Ecto neural progenitor cell (in vitro differentiated cells): Measurements from ENCODE around the gene HMCN1.
"Not testable (repeated sequence)": the region's sequence is repeated elsewhere in the genome, so short reads cannot be mapped to it uniquely, and the experiment has no call there.

Source experiments
- DNase-seq: peaks from one replicate; pipeline ENCODE4 v3.0.0-alpha.2; 2018; ENCODE audit warnings: low spot score

The HMCN1 gene

GRCh38 chr1:185853739-185854138 is 119.5 kb downstream of the HMCN1 start:
- no peak for DNase-seq

GRCh38 chr1:185856482-185856881 is 122.3 kb downstream of the HMCN1 start:
- no peak for DNase-seq

GRCh38 chr1:185857442-185857841 is 123.3 kb downstream of the HMCN1 start:
- DNase-seq = no peak

GRCh38 chr1:185860311-185860710 is 126.1 kb downstream of the HMCN1 start:
- DNase-seq = no peak

GRCh38 chr1:185860859-185861258 is 126.7 kb downstream of the HMCN1 start:
- no peak for DNase-seq

GRCh38 chr1:185861630-185862029 is 127.4 kb downstream of the HMCN1 start:
- DNase-seq = no peak

- no peak for DNase-seq
These were observed 128.0 kb downstream of the HMCN1 start for GRCh38 chr1:185862235-185862634.

GRCh38 chr1:185864331-185864730 is 130.1 kb downstream of the HMCN1 start:
- DNase-seq = no peak

- DNase-seq = no peak
These were observed 130.8 kb downstream of the HMCN1 start for GRCh38 chr1:185864889-185865517.

GRCh38 chr1:185869590-185869989 is 135.4 kb downstream of the HMCN1 start:
- DNase-seq = no peak

GRCh38 chr1:185871627-185872150 is 137.5 kb downstream of the HMCN1 start:
- DNase-seq = no peak

- DNase-seq = no peak
These were observed 140.1 kb downstream of the HMCN1 start for GRCh38 chr1:185874246-185874645.

- no peak for DNase-seq
These were observed 146.1 kb downstream of the HMCN1 start for GRCh38 chr1:185880330-185880729.

- DNase-seq = no peak
These were observed 146.7 kb downstream of the HMCN1 start for GRCh38 chr1:185880779-185881333.

GRCh38 chr1:185886046-185886445 is 151.9 kb downstream of the HMCN1 start:
- no peak for DNase-seq

GRCh38 chr1:185886671-185887070 is 152.5 kb downstream of the HMCN1 start:
- DNase-seq = no peak

- DNase-seq = not testable (repeated sequence)
These were observed 158.7 kb downstream of the HMCN1 start for GRCh38 chr1:185892831-185893403.

GRCh38 chr1:185894791-185895190 is 160.6 kb downstream of the HMCN1 start:
- DNase-seq = no peak

- DNase-seq = no peak
These were observed 161.2 kb downstream of the HMCN1 start for GRCh38 chr1:185895208-185895900.

- no peak for DNase-seq
These were observed 162.7 kb downstream of the HMCN1 start for GRCh38 chr1:185896863-185897262.

GRCh38 chr1:185906186-185906585 is 172.0 kb downstream of the HMCN1 start:
- DNase-seq = no peak

- DNase-seq = no peak
These were observed 173.1 kb downstream of the HMCN1 start for GRCh38 chr1:185907246-185907645.

- no peak for DNase-seq
These were observed 177.8 kb downstream of the HMCN1 start for GRCh38 chr1:185911978-185912377.
